DND-41 (cell line): ENCODE measurements around the gene SART3.

Experiments
- CTCF ChIP-seq: IDR thresholded peaks from 2 replicates; pipeline ENCODE4 v1.5.1; 2012; ENCODE audit warnings: borderline replicate concordance, low read length, moderate library complexity, mild to moderate bottlenecking; ENCODE audit not compliant: poor library complexity, severe bottlenecking; ENCODE audit errors: extremely low read depth
- EZH2 ChIP-seq: IDR thresholded peaks from 3 replicates; pipeline ENCODE4 v1.6.1; 2012; ENCODE audit warnings: borderline replicate concordance, low read depth, mild to moderate bottlenecking, moderate library complexity, low read length, inconsistent platforms; ENCODE audit not compliant: severe bottlenecking

GRCh38 chr12:108589840-108590229 lies 28.9 kb upstream of the SART3 start:
- TF ChIP-seq EZH2 (no peak), CTCF (no peak)
